ENCODE data around the gene CWC27. TPM values are rescaled to one million over a fixed set of nuclear protein-coding genes. Genes with fewer than 3 reads are reported as not detected.

CWC27 gene
- polyA plus RNA-seq, 1 experiment: 7.5 TPM

DNA sequence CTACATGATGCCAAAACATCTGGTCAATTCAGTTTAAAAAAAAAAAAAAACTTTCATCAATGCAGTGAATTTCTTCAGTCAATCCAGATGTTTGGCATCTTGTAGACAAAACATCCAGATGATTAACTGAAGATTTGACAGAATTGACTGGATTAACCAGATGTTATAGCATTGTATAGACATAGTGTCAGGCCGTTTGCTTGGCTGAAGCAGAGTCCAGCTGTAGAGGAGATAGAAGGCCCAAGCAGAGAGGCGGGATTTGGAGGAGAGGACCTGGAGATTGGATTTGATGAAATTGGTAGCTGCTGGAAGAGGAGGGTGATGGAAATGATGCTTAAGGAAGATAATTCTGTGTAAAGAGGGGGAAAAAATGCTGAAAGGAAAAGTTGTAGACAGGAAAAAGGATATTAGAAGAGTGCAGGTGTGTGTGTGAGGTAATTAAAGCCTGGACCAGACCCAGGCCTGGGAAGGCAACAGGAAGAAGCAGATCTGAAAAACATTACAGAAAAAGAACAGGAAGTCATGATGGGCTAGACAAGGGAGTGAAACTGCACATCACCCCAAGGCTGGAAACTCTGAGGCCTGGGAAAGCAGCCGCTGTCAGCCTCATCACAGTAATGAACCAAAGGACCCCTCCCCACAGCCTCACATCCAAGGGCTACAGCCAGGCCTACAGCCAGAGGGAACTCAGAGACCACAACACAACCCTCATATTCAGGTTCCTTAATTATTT is 258.3 kb downstream of the CWC27 start:
- Histone ChIP-seq H3K36me3 (ENCODE audit: control insufficient read depth, insufficient read depth, low read length) (no peaks in the 10 kb centered on the region), H3K4me3 (ENCODE audit: low read depth, low read length) (no peak overlapping the region), H3K27me3 (ENCODE audit: control insufficient read depth, insufficient read depth, low read length) (no peaks in the 10 kb centered on the region)
- ChIA-PET POLR2A (no interaction called here), CTCF (no interaction called here)
- DNase-seq (ENCODE audit: low read depth): no peak
- no peak for TF ChIP-seq CTCF (IDR thresholded peaks at IDR 0.05; ENCODE audit: insufficient read depth, low read depth, low read length)

DNA sequence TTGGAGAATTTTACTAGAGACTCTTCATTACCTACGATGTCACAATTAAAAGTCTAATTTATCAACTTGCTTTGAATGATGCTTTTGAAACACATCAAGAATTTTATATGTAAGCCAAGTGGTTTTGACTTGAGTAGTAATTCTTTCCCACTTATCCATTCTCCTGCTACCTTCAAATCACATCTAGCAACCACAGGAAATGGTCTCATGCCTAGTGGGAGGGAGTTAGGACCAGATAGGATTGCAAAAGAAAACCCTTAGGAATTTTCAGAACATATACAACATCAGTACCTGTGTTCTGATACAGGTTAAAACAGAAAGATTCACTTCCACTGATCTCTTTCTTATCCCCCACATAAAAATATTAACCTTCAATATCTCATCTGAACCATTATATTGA is 260.4 kb downstream of the CWC27 start:
- Histone ChIP-seq H3K27me3 (ENCODE audit: control insufficient read depth, insufficient read depth, low read length) (no peaks in the 10 kb centered on the region), H3K4me3 (ENCODE audit: low read depth, low read length) (no peak overlapping the region), H3K36me3 (ENCODE audit: control insufficient read depth, insufficient read depth, low read length) (no peaks in the 10 kb centered on the region)
- no peak for DNase-seq (ENCODE audit: low read depth)
- ChIA-PET CTCF (no interaction called here), POLR2A (no interaction called here)
- TF ChIP-seq CTCF (IDR thresholded peaks at IDR 0.05; ENCODE audit: insufficient read depth, low read depth, low read length): no peak

GRCh38 chr5:65030056-65030455 is 261.3 kb downstream of the CWC27 start:
- TF ChIP-seq CTCF (IDR thresholded peaks at IDR 0.05; ENCODE audit: insufficient read depth, low read depth, low read length): no peak
- Histone ChIP-seq H3K27me3 (ENCODE audit: control insufficient read depth, insufficient read depth, low read length) (no peaks in the 10 kb centered on the region), H3K36me3 (ENCODE audit: control insufficient read depth, insufficient read depth, low read length) (no peaks in the 10 kb centered on the region), H3K4me3 (ENCODE audit: low read depth, low read length) (no peak overlapping the region)
- ChIA-PET CTCF (no interaction called here), POLR2A (no interaction called here)
- DNase-seq (ENCODE audit: low read depth): no peak

DNA sequence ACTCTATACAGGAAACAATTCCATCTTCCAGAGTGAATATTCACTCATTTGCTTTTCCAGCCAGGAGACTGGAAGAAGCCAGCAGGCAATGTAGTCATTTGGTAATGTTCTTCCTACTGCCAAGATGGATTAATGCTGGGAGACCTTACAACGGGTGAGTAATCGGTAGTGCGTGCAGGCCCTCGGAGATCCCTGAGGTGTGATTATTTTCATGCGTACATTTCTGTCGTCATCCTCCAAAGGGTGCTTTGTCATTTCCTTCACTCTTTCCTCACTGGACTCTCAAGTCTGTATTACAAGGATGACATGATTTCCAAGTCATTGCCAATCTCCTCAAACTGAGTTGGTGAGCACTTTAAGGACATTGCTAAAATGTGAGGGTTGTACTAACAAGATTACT is 263.5 kb downstream of the CWC27 start:
- ChIA-PET POLR2A (no interaction called here), CTCF (no interaction called here)
- DNase-seq (ENCODE audit: low read depth): peak; percentile 91
- Histone ChIP-seq H3K36me3 (ENCODE audit: control insufficient read depth, insufficient read depth, low read length) (no peaks in the 10 kb centered on the region), H3K27me3 (ENCODE audit: control insufficient read depth, insufficient read depth, low read length) (no peaks in the 10 kb centered on the region), H3K4me3 (ENCODE audit: low read depth, low read length) (no peak overlapping the region)
- no peak for TF ChIP-seq CTCF (IDR thresholded peaks at IDR 0.05; ENCODE audit: insufficient read depth, low read depth, low read length)

GRCh38 chr5:65034029-65034812 is 265.5 kb downstream of the CWC27 start:
- CTCF ChIA-PET: interaction anchor here (1.5 to 2.1 kb wide), 2 partner anchors 15 to 449 kb away, joined by 6 read pairs; no protein-coding TSS in a partner anchor

More at GRCh38 chr5:65034029-65034812, 265.5 kb downstream of the CWC27 start:
- no peaks in the 10 kb centered on the region for H3K36me3 ChIP-seq (ENCODE audit: control insufficient read depth, insufficient read depth, low read length)
- no peak for DNase-seq (ENCODE audit: low read depth)
- H3K27me3 ChIP-seq (ENCODE audit: control insufficient read depth, insufficient read depth, low read length): no peaks in the 10 kb centered on the region
- H3K4me3 ChIP-seq (ENCODE audit: low read depth, low read length): no peak overlapping the region
- TF ChIP-seq CTCF (IDR thresholded peaks at IDR 0.05; ENCODE audit: insufficient read depth, low read depth, low read length): no peak
- POLR2A ChIA-PET: no interaction called here

Data from BJ (cell line).